ENCODE data around the gene HSD17B1. TPM values are rescaled to one million over a fixed set of nuclear protein-coding genes. Genes with fewer than 3 reads are reported as not detected.

HSD17B1 gene
- total and polyA plus RNA-seq, 2 of the 13 experiments (the other 11 are each of a cell fraction or from before 2014, with no cell fraction given): 0.54 to 0.93 TPM

DNA sequence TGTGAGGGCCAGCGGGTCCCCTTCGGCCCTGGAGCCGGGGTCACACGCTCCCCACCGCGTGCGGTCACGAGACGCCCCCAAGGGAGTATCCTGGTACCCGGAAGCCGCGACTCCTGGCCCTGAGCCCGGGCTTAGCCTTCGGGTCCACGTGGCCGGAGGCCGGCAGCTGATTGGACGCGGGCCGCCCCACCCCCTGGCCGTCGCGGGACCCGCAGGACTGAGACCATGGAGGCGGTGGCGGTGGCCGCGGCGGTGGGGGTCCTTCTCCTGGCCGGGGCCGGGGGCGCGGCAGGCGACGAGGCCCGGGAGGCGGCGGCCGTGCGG is 16.7 kb upstream of the HSD17B1 start, which contains the start of gene NAGLU (continued):
- TF ChIP-seq, protein P1, sequence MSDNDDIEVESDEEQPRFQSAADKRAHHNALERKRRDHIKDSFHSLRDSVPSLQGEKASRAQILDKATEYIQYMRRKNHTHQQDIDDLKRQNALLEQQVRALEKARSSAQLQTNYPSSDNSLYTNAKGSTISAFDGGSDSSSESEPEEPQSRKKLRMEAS (IDR thresholded peaks at IDR 0.05): no peak; the same call in 1 of the 2 replicates
- TF ChIP-seq, protein P2, sequence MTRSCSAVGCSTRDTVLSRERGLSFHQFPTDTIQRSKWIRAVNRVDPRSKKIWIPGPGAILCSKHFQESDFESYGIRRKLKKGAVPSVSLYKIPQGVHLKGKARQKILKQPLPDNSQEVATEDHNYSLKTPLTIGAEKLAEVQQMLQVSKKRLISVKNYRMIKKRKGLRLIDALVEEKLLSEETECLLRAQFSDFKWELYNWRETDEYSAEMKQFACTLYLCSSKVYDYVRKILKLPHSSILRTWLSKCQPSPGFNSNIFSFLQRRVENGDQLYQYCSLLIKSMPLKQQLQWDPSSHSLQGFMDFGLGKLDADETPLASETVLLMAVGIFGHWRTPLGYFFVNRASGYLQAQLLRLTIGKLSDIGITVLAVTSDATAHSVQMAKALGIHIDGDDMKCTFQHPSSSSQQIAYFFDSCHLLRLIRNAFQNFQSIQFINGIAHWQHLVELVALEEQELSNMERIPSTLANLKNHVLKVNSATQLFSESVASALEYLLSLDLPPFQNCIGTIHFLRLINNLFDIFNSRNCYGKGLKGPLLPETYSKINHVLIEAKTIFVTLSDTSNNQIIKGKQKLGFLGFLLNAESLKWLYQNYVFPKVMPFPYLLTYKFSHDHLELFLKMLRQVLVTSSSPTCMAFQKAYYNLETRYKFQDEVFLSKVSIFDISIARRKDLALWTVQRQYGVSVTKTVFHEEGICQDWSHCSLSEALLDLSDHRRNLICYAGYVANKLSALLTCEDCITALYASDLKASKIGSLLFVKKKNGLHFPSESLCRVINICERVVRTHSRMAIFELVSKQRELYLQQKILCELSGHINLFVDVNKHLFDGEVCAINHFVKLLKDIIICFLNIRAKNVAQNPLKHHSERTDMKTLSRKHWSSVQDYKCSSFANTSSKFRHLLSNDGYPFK (CRISPR knock-in tag; IDR thresholded peaks at IDR 0.05; ENCODE audit: borderline replicate concordance): no peak
- TF ChIP-seq ZNF441 (CRISPR knock-in tag; IDR thresholded peaks at IDR 0.05; ENCODE audit: borderline replicate concordance): no peak; the same call in 1 of the 2 replicates
- no peak for TF ChIP-seq JUN (CRISPR knock-in tag; IDR thresholded peaks at IDR 0.05)
- no peak; the same call in 1 of the 2 replicates for TF ChIP-seq RNF2 (conservative IDR thresholded peaks at IDR 0.05; ENCODE audit: low read depth)
- peak; percentile 73; the same call in 1 of the 2 replicates for TF ChIP-seq HDAC1 (CRISPR knock-in tag; IDR thresholded peaks at IDR 0.05)
- peak; percentile 86 for TF ChIP-seq NKX3-1 (CRISPR knock-in tag; IDR thresholded peaks at IDR 0.05)
- TF ChIP-seq, protein P3, sequence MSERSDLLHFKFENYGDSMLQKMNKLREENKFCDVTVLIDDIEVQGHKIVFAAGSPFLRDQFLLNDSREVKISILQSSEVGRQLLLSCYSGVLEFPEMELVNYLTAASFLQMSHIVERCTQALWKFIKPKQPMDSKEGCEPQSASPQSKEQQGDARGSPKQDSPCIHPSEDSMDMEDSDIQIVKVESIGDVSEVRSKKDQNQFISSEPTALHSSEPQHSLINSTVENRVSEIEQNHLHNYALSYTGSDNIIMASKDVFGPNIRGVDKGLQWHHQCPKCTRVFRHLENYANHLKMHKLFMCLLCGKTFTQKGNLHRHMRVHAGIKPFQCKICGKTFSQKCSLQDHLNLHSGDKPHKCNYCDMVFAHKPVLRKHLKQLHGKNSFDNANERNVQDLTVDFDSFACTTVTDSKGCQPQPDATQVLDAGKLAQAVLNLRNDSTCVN (CRISPR knock-in tag; IDR thresholded peaks at IDR 0.05; ENCODE audit: borderline replicate concordance): peak; percentile 71; the same call in 1 of the 2 replicates
- TF ChIP-seq TBL1XR1 (IDR thresholded peaks at IDR 0.05; ENCODE audit: borderline replicate concordance, low read length, partially characterized antibody): no peak
- TF ChIP-seq, protein P4, sequence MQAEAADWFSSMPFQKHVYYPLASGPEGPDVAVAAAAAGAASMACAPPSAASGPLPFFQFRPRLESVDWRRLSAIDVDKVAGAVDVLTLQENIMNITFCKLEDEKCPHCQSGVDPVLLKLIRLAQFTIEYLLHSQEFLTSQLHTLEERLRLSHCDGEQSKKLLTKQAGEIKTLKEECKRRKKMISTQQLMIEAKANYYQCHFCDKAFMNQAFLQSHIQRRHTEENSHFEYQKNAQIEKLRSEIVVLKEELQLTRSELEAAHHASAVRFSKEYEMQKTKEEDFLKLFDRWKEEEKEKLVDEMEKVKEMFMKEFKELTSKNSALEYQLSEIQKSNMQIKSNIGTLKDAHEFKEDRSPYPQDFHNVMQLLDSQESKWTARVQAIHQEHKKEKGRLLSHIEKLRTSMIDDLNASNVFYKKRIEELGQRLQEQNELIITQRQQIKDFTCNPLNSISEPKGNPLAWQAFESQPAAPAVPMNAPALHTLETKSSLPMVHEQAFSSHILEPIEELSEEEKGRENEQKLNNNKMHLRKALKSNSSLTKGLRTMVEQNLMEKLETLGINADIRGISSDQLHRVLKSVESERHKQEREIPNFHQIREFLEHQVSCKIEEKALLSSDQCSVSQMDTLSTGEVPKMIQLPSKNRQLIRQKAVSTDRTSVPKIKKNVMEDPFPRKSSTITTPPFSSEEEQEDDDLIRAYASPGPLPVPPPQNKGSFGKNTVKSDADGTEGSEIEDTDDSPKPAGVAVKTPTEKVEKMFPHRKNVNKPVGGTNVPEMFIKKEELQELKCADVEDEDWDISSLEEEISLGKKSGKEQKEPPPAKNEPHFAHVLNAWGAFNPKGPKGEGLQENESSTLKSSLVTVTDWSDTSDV (CRISPR knock-in tag; IDR thresholded peaks at IDR 0.05): no peak
- TF ChIP-seq NFKB2 (CRISPR knock-in tag; IDR thresholded peaks at IDR 0.05; ENCODE audit: borderline replicate concordance): peak; percentile 67
- TF ChIP-seq ZNF570 (CRISPR knock-in tag; IDR thresholded peaks at IDR 0.05; ENCODE audit: borderline replicate concordance): no peak
- TF ChIP-seq ZNF891 (CRISPR knock-in tag; IDR thresholded peaks at IDR 0.05): no peak
- TF ChIP-seq ZNF12 (CRISPR knock-in tag; IDR thresholded peaks at IDR 0.05): 0 out of 2 replicates have a peak, but pooled peaks have one; percentile 12
- peak; percentile 61; the same call in 1 of the 2 replicates for TF ChIP-seq DNMT1 (CRISPR knock-in tag; IDR thresholded peaks at IDR 0.05)
- TF ChIP-seq SMAD3 (CRISPR knock-in tag; IDR thresholded peaks at IDR 0.05): no peak
- TF ChIP-seq, protein P5, sequence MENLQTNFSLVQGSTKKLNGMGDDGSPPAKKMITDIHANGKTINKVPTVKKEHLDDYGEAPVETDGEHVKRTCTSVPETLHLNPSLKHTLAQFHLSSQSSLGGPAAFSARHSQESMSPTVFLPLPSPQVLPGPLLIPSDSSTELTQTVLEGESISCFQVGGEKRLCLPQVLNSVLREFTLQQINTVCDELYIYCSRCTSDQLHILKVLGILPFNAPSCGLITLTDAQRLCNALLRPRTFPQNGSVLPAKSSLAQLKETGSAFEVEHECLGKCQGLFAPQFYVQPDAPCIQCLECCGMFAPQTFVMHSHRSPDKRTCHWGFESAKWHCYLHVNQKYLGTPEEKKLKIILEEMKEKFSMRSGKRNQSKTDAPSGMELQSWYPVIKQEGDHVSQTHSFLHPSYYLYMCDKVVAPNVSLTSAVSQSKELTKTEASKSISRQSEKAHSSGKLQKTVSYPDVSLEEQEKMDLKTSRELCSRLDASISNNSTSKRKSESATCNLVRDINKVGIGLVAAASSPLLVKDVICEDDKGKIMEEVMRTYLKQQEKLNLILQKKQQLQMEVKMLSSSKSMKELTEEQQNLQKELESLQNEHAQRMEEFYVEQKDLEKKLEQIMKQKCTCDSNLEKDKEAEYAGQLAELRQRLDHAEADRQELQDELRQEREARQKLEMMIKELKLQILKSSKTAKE (CRISPR knock-in tag; IDR thresholded peaks at IDR 0.05; ENCODE audit: borderline replicate concordance): 0 out of 2 replicates have a peak, but pooled peaks have one; percentile 12
- TF ChIP-seq MIXL1 (CRISPR knock-in tag; IDR thresholded peaks at IDR 0.05): no peak
- TF ChIP-seq, protein P6, sequence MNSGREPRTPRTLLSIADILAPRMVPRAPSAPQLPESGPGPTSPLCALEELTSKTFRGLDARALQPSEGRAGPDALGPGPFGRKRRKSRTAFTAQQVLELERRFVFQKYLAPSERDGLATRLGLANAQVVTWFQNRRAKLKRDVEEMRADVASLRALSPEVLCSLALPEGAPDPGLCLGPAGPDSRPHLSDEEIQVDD (CRISPR knock-in tag; IDR thresholded peaks at IDR 0.05; ENCODE audit: borderline replicate concordance): no peak
- peak; percentile 40 for TF ChIP-seq TAF15 (IDR thresholded peaks at IDR 0.05; ENCODE audit: low read depth, low read length, poor library complexity, severe bottlenecking)
- TF ChIP-seq SIX1 (CRISPR knock-in tag; IDR thresholded peaks at IDR 0.05; ENCODE audit: borderline replicate concordance): peak; percentile 41; the same call in 1 of the 2 replicates
